ENCODE measurements around the gene YTHDF2. TPM values are rescaled to one million over a fixed set of nuclear protein-coding genes. Genes with fewer than 3 reads are reported as not detected.

The YTHDF2 gene
- total RNA-seq, 1 donor from 2014 or later, result 81.2 TPM

- TF ChIP-seq CTCF (IDR thresholded peaks at IDR 0.05), result no peak
- ChIA-PET CTCF (no interaction called here), POLR2A (no interaction called here)
- Mint-ChIP-seq H3K36me3 (ENCODE audit: low read depth) (no peaks in the 10 kb centered on the region), H3K4me1 (peaks cover 4% of the 10 kb centered on the region), H3K27me3 (peaks cover 49% of the 10 kb centered on the region), H3K9me3 (no peaks in the 10 kb centered on the region), H3K4me3 (no peak overlapping the region), H3K27ac (no peak overlapping the region)
- intact Hi-C loops (cut with micrococcal nuclease), result no loop called here
- DNase-seq, result no peak
- ATAC-seq (ENCODE audit: low read depth), result no peak
Observed at GRCh38 chr1:28811369-28811765, 74.6 kb downstream of the YTHDF2 start.

- ATAC-seq (ENCODE audit: low read depth), result no peak
- peaks cover 53% of the 10 kb centered on the region for H3K27me3 Mint-ChIP-seq
- CTCF ChIA-PET, result no interaction called here
Observed at GRCh38 chr1:28811766-28812668, 75.3 kb downstream of the YTHDF2 start, which contains the start of gene OPRD1. TSS of gene OPRD1 (plus strand) at chr1:28812170. CDS start at chr1:28812384, 214 bp downstream.

GRCh38 chr1:28812669-28813468, 76.1 kb downstream of the YTHDF2 start:
- ATAC-seq (ENCODE audit: low read depth) (no peak), DNase-seq (no peak)
- Mint-ChIP-seq H3K9me3 (no peaks in the 10 kb centered on the region), H3K4me3 (no peak overlapping the region), H3K27me3 (peaks cover 53% of the 10 kb centered on the region), H3K36me3 (ENCODE audit: low read depth) (no peaks in the 10 kb centered on the region), H3K4me1 (peaks cover 4% of the 10 kb centered on the region), H3K27ac (no peak overlapping the region)
- intact Hi-C loops (cut with micrococcal nuclease), result no loop called here
- no peak for TF ChIP-seq CTCF (IDR thresholded peaks at IDR 0.05)
- ChIA-PET POLR2A (interaction anchor here (0.6 kb wide), 1 partner anchor 11 kb away, joined by 6 read pairs; no protein-coding TSS in a partner anchor), CTCF (no interaction called here)

More at GRCh38 chr1:28811766-28812668, 75.3 kb downstream of the YTHDF2 start, which contains the start of gene OPRD1:
- Mint-ChIP-seq H3K4me3 (no peak within 1 kb of the TSS), H3K9me3 (no peaks in the 10 kb centered on the region), H3K36me3 (ENCODE audit: low read depth) (no peaks in the 10 kb centered on the region), H3K27ac (no peak within 1 kb of the TSS), H3K4me1 (peaks cover 4% of the 10 kb centered on the region)
- DNase-seq, result no peak
- no peak for TF ChIP-seq CTCF (IDR thresholded peaks at IDR 0.05)
- intact Hi-C loops (cut with micrococcal nuclease), result no loop called here
- POLR2A ChIA-PET, result no interaction called here

- H3K36me3 Mint-ChIP-seq (ENCODE audit: low read depth), result no peaks in the 10 kb centered on the region
- H3K4me1 Mint-ChIP-seq, result peaks cover 4% of the 10 kb centered on the region
- H3K4me3 Mint-ChIP-seq, result no peak overlapping the region
- TF ChIP-seq CTCF (IDR thresholded peaks at IDR 0.05), result no peak
- no peaks in the 10 kb centered on the region for H3K9me3 Mint-ChIP-seq
- ChIA-PET POLR2A (no interaction called here), CTCF (no interaction called here)
- no peak overlapping the region for H3K27ac Mint-ChIP-seq
- ATAC-seq (ENCODE audit: low read depth), result no peak
- intact Hi-C loops (cut with micrococcal nuclease), result no loop called here
- H3K27me3 Mint-ChIP-seq, result peaks cover 55% of the 10 kb centered on the region
- no peak for DNase-seq
Observed at GRCh38 chr1:28813931-28814465, 77.3 kb downstream of the YTHDF2 start.
